Hepatocyte (in vitro differentiated cells): ENCODE data around the gene KRTAP5-6. TPM values are rescaled to one million over a fixed set of nuclear protein-coding genes. Genes with fewer than 3 reads are reported as not detected.

Experiments used
- DNase-seq: peaks from one replicate; pipeline ENCODE4 v3.0.0-alpha.2; 2016; ENCODE audit warnings: low spot score
- H2AFZ ChIP-seq: fragments of 200-600 bp; sonication (generic); 2 replicates; pipeline ENCODE4 v1.6.0; 2016; ENCODE audit warnings: antibody characterized with exemption, mild to moderate bottlenecking
- H3K27ac ChIP-seq: fragments of 200-600 bp; sonication (generic); 2 replicates; pipeline ENCODE4 v1.5.1; 2016; ENCODE audit warnings: mild to moderate bottlenecking
- H3K27me3 ChIP-seq: fragments of 200-600 bp; sonication (generic); 2 replicates; pipeline ENCODE4 v1.6.1; 2016
- H3K36me3 ChIP-seq: fragments of 200-600 bp; sonication (generic); replicated peaks from 2 replicates; pipeline ENCODE4 v1.5.1; 2016; ENCODE audit warnings: low read depth; ENCODE audit not compliant: insufficient read depth
- H3K4me1 ChIP-seq: fragments of 200-600 bp; sonication (generic); 2 replicates; pipeline ENCODE4 v1.5.1; 2016; ENCODE audit warnings: mild to moderate bottlenecking, moderate library complexity; ENCODE audit not compliant: insufficient read depth
- H3K4me2 ChIP-seq: fragments of 200-600 bp; sonication (generic); 2 replicates; pipeline ENCODE4 v1.6.0; 2016
- H3K4me3 ChIP-seq: fragments of 200-600 bp; sonication (generic); 2 replicates; pipeline ENCODE4 v1.5.1; 2016; ENCODE audit warnings: mild to moderate bottlenecking
- H3K79me2 ChIP-seq: fragments of 200-600 bp; sonication (generic); 2 replicates; pipeline ENCODE4 v1.6.0; 2017; ENCODE audit warnings: mild to moderate bottlenecking
- H3K9me2 ChIP-seq: fragments of 200-600 bp; sonication (generic); replicated peaks from 2 replicates; pipeline ENCODE4 v1.6.0; 2017; ENCODE audit warnings: mild to moderate bottlenecking; ENCODE audit not compliant: insufficient read depth
- H3K9me3 ChIP-seq: fragments of 200-600 bp; sonication (generic); 2 replicates; pipeline ENCODE4 v1.5.1; 2016; ENCODE audit warnings: low read depth, mild to moderate bottlenecking
- H4K20me1 ChIP-seq: fragments of 200-600 bp; sonication (generic); 2 replicates; pipeline ENCODE4 v1.6.0; 2016; ENCODE audit warnings: mild to moderate bottlenecking; ENCODE audit not compliant: insufficient read depth, poor library complexity, severe bottlenecking
- EZH2 ChIP-seq: fragments of 200-600 bp; sonication (generic); IDR thresholded peaks from 2 replicates; pipeline ENCODE4 v1.6.1; 2016; ENCODE audit warnings: antibody characterized with exemption, mild to moderate bottlenecking, borderline replicate concordance
- EZH2phosphoT487 ChIP-seq: fragments of 200-600 bp; sonication (generic); IDR thresholded peaks from one replicate; pipeline ENCODE4 v1.6.1; 2018; ENCODE audit warnings: antibody characterized with exemption, mild to moderate bottlenecking, low read depth, moderate library complexity; ENCODE audit not compliant: unreplicated experiment, severe bottlenecking
- WGBS: methylation state at CpG from one replicate; pipeline ENCODE4 v1.1.6; 2016; ENCODE audit warnings: low lambda C conversion rate; ENCODE audit errors: missing lambda C conversion rate; 5-methylcytosine and 5-hydroxymethylcytosine counted together
- polyA plus RNA-seq: library from polyadenylated mRNA; unstranded; fragments of >200 nt; fragmentation: Nextera tagmentation; extraction: Ambion mirVana; gene quantifications from 2 replicates; pipeline ENCODE4 v1.2.1, GENCODE V29; 2016
- total RNA-seq: library from RNA; depleted of rRNA; stranded (reverse); fragments of >200 nt; gene quantifications from 2 replicates; pipeline ENCODE4 v1.2.3, GENCODE V29; 2014
- TF ChIP-seq, protein P1 (sequence below): fragments of 200-600 bp; sonication (generic); IDR thresholded peaks from 2 replicates; pipeline ENCODE4 v1.5.1; 2016; ENCODE audit warnings: antibody characterized with exemption, mild to moderate bottlenecking; ENCODE audit not compliant: poor library complexity

KRTAP5-6 gene
- total and polyA plus RNA-seq, 2 experiments from 2014 or later, result not detected

DNA sequence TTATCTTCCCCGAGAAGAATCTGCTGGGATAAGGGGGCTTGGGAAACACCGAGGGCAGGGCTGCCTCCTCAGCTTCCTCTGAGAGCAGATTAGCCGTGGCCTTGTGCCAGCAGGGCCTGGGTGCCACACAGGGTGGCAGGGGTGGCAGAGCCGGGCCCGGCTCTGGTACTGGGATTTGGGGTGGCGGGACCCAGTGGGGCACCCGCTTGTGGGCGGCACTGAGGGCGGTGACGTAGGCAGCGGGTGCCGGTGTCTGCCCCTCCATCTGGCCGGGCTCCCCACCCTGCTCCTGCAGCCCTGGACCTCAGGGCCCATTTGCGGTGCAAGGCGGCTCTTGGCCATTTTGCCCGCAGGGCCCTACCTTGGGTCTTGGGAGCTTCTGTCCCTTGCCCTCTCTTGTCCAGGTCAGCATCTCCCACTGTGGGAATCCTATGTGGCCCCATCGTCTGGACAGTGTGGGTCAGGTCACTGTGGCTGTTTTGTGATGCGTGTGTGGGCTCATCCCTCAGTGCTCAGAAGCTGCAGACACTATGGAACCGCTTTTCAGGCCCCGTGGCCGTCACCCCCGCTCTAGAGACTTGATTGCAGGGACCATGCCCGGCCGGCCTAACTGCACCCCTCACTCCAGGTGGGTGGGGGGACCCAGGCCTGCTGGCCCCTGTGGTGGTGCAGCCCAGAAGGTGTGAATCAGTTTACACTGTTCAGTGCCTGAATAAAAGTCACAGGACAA is 29.7 kb upstream of the KRTAP5-6 start:
- Histone ChIP-seq H3K9me3 (no peaks in the 10 kb centered on the region), H3K36me3 (no peaks in the 10 kb centered on the region), H3K4me2 (no peak overlapping the region), H2AFZ (no peak overlapping the region), H3K9me2 (no peaks in the 10 kb centered on the region), H3K4me1 (peaks cover 9% of the 10 kb centered on the region), H3K27ac (peak overlapping the region; percentile 76), H3K79me2 (no peaks in the 10 kb centered on the region), H3K4me3 (no peak overlapping the region), H3K27me3 (no peaks in the 10 kb centered on the region), H4K20me1 (no peaks in the 10 kb centered on the region)
- DNase-seq, result no peak
- 85% methylated on average over 24 of the region's 24 CpGs for WGBS
- no peak for TF ChIP-seq EZH2phosphoT487
- TF ChIP-seq, protein P1, sequence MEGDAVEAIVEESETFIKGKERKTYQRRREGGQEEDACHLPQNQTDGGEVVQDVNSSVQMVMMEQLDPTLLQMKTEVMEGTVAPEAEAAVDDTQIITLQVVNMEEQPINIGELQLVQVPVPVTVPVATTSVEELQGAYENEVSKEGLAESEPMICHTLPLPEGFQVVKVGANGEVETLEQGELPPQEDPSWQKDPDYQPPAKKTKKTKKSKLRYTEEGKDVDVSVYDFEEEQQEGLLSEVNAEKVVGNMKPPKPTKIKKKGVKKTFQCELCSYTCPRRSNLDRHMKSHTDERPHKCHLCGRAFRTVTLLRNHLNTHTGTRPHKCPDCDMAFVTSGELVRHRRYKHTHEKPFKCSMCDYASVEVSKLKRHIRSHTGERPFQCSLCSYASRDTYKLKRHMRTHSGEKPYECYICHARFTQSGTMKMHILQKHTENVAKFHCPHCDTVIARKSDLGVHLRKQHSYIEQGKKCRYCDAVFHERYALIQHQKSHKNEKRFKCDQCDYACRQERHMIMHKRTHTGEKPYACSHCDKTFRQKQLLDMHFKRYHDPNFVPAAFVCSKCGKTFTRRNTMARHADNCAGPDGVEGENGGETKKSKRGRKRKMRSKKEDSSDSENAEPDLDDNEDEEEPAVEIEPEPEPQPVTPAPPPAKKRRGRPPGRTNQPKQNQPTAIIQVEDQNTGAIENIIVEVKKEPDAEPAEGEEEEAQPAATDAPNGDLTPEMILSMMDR, result no peak
- no peak for TF ChIP-seq EZH2

DNA sequence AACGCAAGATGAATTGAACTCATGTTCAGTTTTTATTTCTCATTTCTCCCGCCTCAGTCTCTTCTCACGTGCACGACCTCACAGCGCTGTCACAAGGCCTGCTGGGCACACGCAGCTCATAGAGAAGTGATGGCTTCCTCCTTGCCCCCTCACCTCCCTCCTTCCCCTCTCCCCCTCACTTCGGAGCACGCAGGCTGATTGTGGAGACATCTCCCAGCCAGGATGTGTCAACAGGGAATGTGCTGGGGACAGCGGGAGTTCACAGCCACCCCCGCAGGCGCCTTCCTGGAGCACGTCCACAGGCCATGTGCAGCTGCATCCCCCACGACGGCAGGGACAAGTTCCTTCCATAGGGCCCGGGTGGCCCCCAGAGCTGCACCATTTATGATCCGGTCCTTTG is 29.1 kb upstream of the KRTAP5-6 start:
- 66% methylated on average over 16 of the region's 16 CpGs for WGBS
- H3K9me3 ChIP-seq, result no peaks in the 10 kb centered on the region
- H3K4me2 ChIP-seq, result no peak overlapping the region
- H3K36me3 ChIP-seq, result no peaks in the 10 kb centered on the region
- no peaks in the 10 kb centered on the region for H3K79me2 ChIP-seq
- no peak overlapping the region for H2AFZ ChIP-seq
- DNase-seq, result peak; percentile 5
- H3K4me1 ChIP-seq, result peaks cover 10% of the 10 kb centered on the region
- TF ChIP-seq, protein P1, result no peak
- no peak for TF ChIP-seq EZH2phosphoT487
- TF ChIP-seq EZH2, result no peak
- peak overlapping the region; percentile 76 for H3K27ac ChIP-seq
- H4K20me1 ChIP-seq, result no peaks in the 10 kb centered on the region
- no peaks in the 10 kb centered on the region for H3K9me2 ChIP-seq
- no peaks in the 10 kb centered on the region for H3K27me3 ChIP-seq
- no peak overlapping the region for H3K4me3 ChIP-seq

DNA sequence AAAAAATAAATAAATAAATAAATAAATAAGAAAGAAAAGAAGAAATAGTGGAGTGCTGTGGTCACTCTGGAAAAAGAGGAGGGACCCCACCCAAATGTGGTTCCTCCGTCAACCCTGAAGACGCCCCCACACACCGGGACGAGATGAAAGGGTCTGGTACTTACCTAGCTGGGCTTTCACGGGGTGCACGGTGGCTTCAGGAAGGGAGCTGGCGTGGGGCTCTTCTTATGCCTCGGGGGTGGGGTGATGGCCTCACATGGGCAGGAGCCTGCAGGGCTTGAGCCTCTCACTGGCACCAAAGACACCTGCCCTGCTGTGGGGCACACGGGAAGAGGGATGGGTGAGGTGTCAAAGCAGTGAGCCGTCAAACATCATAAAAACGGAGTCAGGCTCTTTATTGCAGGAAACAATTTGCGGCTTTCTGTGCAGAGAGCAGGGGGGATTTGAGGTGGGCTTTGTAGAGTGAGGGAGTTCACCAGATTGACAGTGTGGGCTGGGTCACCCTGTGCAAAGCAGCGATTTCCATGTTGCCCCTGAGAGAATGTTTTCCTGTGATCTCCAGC is 28.0 kb upstream of the KRTAP5-6 start:
- peaks cover 20% of the 10 kb centered on the region for H3K4me1 ChIP-seq
- no peaks in the 10 kb centered on the region for H3K9me3 ChIP-seq
- H2AFZ ChIP-seq, result no peak overlapping the region
- no peaks in the 10 kb centered on the region for H3K27me3 ChIP-seq
- no peak for TF ChIP-seq EZH2phosphoT487
- TF ChIP-seq, protein P1, result no peak
- no peak for TF ChIP-seq EZH2
- no peak overlapping the region for H3K4me3 ChIP-seq
- H3K9me2 ChIP-seq, result no peaks in the 10 kb centered on the region
- H3K4me2 ChIP-seq, result no peak overlapping the region
- no peaks in the 10 kb centered on the region for H4K20me1 ChIP-seq
- H3K79me2 ChIP-seq, result no peaks in the 10 kb centered on the region
- no peak for DNase-seq
- 79% methylated on average over 13 of the region's 13 CpGs for WGBS
- H3K27ac ChIP-seq, result no peak overlapping the region
- H3K36me3 ChIP-seq, result no peaks in the 10 kb centered on the region
